Measurements from ENCODE around the gene POM121L2.
A peak's percentile ranks its signal among the peaks of the same experiment; 100 is the strongest.

Gene POM121L2

DNA sequence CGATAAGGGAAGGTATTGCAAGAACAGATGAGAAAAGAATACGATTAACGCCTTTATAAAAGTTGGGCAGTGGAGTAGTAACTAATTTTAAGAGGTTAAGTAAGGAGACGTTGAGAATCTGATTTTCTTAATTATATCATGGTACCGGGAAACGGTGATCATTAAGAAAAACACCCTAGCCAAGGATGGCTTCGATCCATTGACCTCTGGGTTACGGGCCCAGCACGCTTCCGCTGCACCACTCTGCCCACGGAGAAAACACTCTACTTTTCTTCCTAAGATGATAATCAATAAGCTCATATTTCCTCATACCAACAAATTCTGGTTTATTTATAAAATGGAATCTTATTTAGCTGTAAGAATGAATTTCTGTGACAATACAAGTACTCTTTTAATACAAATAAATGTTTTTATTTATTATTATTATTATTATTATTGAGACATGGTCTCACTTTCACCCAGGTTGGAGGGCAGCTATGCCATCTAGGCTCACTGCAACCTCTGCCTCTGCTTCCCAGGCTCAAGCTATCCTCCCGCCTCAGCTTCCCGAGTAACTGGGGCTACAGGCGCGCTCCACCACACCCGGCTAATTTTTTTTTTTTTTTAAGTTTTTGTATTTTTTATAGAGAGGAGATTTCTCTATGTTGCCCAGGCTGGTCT lies 8.3 kb downstream of the POM121L2 start:
- peak in 1 of 2 experiments; percentile 4 for DNase-seq
- TF ChIP-seq GATA1 (IDR thresholded peaks at IDR 0.05; ENCODE audit: low read depth, low read length) = no peak
- TF ChIP-seq POLR2A (IDR thresholded peaks at IDR 0.05; ENCODE audit: low read length) = no peak

DNA sequence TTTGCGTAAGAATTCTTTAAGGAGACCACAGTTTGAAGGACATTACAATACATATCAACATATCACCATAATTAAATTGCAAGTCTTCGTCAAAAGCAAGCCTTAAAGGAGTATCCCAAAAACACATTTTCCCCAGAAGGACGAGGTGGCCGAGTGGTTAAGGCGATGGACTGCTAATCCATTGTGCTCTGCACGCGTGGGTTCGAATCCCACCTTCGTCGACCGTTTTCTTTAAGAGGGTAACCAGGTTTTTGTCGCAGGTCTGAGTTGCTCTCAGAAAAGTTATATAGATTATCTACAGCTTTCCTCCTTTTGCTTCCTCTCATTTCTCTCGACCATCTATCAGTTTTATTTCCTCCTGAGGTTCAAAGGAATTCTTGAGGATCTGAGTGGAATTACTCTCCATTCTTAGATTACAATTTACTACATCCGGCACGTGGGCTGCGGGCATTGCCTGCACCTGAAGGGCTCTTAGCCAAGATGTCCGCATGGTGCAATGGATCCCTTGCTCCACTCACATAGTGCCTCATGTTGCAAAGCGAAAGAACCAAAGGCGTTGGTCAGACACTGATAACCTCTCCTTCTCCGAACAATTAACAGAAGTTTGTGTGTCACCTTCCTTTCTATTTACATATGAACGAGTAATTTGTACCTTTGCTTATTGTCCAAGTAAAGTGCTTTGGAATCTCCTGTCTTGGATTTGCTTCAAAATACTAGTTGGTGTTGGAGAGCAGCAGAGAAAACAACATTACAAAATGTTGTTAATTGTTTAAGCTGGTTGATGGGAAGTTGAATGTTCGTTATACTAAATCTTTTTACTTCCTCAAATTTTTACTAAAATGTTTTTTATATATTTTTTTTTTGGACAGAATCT lies 14.0 kb downstream of the POM121L2 start:
- no peak for TF ChIP-seq POLR2A (IDR thresholded peaks at IDR 0.05; ENCODE audit: low read length)
- no peak for TF ChIP-seq GATA1 (IDR thresholded peaks at IDR 0.05; ENCODE audit: low read depth, low read length)
- DNase-seq = peak; percentile 49

DNA sequence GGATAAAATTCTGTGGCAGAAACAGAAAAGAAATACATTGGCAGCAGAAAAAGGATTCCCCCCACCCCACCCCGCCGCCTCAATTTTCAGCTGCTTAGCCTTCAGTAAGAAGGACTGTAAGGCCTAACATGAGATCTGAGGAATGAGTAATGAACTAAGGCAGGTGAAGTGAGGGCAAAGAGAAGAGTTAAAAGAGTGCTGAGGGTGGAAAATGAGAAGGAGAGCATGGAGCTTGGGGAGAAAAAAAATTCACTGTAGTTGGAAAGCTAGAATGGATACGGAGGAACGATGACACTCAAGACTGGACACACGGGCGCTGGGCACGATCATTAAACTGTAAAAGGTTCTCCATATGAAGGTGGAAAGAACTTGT lies 14.6 kb downstream of the POM121L2 start:
- no peak for DNase-seq
- TF ChIP-seq POLR2A (IDR thresholded peaks at IDR 0.05; ENCODE audit: low read length) (no peak), GATA1 (IDR thresholded peaks at IDR 0.05; ENCODE audit: low read depth, low read length) (no peak)

DNA sequence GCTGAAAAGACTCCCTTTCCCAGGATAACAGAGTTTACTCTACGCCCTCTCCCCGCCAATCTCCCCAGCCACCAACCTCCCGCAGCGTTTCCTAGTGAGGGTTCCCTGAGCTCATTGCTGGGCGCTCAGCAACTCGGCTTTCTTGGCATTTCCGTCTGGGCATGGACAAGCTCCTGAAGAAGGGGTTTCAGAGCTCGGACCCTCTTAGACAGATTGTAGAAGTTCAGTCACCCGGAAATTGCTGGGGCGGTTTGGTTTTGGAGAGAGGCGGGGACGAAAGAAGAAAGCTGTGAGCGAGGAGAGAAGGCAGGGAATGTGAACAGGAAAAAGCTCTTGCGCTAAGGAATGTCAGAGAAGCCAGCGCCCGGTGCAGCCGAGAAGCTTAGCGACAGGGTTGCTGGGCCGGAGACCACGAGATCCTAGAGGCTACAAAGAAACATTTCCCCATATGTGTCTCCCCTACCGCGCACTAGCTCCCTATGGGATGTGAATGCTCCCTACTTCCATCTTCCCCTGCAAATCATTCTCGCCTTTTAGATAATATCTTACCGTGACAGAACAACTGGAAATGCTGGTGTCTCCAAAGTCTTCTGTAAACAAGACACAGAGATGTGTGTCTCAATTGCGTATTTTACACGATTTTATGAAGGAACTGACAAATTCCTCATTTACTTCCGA lies 15.8 kb downstream of the POM121L2 start:
- TF ChIP-seq GATA1 (IDR thresholded peaks at IDR 0.05; ENCODE audit: low read depth, low read length) (no peak), POLR2A (IDR thresholded peaks at IDR 0.05; ENCODE audit: low read length) (no peak)

DNA sequence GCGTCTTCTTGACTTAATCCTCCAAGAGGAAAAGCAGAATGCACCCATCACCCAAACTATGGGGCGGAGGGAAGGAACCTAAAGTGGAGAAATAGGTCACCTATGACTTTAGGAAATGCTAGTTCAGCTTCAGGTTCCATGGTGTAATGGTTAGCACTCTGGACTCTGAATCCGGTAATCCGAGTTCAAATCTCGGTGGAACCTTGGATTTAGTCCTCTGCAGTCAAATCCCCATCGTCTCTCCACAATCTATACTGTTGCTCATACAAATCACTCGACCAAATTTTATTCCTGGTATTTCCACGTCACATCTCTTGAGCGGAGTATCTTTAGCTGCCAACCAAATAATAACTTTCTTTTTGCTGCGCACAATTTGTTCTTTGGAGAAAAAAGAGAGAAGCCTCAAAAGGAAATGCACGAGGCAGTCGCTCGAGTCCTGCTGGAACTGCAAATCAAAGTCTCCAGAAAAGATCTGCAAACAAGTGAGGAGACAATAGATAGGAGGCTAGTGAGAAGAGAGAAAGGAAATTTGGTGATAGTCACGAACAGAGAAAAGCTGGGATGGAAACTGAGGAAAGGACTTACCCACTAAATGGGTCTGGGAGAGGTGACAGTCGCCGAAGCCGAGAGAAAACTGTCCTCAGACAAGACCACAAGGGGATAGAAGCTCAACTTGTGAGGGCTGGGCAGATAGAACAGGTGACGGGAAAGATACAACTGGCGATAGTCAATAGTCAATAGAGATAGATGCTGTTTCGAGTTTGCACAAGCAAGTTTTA lies 16.6 kb downstream of the POM121L2 start:
- TF ChIP-seq POLR2A (IDR thresholded peaks at IDR 0.05; ENCODE audit: low read length) = no peak
- TF ChIP-seq GATA1 (IDR thresholded peaks at IDR 0.05; ENCODE audit: low read depth, low read length) = no peak
- peak; percentile 15 to 24 for DNase-seq

More for the DNA sequence above, 15.8 kb downstream of the POM121L2 start:
- peak in 1 of 2 experiments; percentile 4 for DNase-seq

DNA sequence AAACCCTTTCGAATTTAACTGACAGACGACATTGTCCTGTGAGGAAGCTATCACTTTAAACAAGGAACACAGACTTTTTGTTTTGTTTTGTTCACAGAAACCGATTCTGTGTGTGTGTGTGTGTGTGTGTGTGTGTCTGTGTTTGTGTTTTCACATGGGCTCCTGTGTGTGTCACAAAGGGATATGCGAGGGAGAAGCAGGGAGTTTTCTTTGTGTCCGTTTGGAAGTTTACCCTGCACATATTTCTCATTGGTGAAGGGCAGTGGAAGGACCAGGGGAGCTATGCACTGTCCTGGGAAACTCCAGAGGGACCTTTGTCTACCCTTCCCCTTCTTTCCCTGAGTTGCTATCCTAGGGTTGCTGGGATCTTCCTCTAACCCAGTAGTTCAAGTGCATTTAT lies 17.7 kb downstream of the POM121L2 start:
- no peak for DNase-seq
- no peak for TF ChIP-seq GATA1 (IDR thresholded peaks at IDR 0.05; ENCODE audit: low read depth, low read length)
- TF ChIP-seq POLR2A (IDR thresholded peaks at IDR 0.05; ENCODE audit: low read length) = no peak

DNA sequence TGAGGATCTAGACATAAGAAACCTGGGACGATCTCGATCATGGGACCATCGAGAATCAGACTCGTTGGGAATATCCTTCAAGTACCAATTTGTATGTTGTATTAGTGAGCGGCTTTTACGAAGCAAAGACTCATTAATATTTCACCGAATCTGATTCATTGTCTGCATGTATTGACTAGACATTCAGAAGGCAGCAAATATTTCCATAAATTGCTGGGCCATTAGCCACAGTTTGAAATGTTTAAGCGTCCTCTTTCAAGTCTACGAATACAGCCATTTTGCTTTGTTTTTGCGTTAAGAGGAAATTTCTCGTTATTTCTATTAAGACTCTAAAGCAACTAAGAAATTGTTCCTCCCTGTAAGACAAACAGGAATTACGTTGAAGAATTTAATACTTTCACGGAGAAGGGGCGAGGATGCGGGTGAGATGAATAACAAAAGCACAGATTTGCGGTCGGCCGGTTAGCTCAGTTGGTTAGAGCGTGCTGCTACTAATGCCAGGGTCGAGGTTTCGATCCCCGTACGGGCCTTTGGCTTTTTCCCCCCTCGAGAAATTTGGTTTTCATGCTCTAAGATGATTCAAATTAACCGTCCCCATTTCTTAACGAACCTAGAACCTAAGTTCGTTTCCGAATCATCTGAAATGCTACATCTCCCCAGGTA lies 18.5 kb downstream of the POM121L2 start:
- peak; percentile 9 to 16 for DNase-seq
- no peak for TF ChIP-seq GATA1 (IDR thresholded peaks at IDR 0.05; ENCODE audit: low read depth, low read length)

DNA sequence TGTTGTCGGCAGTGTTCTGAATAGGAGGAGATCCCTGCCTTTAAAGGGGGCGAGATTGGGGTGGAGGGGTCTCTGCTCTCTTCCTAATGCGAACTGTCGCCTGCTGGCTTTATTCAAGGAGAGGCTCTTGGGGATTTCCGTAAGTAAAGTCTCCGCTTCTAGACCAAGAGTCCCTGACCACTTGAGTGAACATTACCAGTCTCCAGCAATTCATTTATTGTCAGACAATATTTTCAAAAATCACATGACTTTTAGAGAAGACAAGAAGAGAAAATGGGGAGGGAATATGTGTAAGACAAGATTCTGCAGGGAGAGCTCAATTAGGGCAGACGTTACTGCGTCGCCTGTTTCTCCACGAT lies 21.2 kb downstream of the POM121L2 start:
- TF ChIP-seq GATA1 (IDR thresholded peaks at IDR 0.05; ENCODE audit: low read depth, low read length) = no peak
- no peak for TF ChIP-seq POLR2A (IDR thresholded peaks at IDR 0.05; ENCODE audit: low read length)

DNA sequence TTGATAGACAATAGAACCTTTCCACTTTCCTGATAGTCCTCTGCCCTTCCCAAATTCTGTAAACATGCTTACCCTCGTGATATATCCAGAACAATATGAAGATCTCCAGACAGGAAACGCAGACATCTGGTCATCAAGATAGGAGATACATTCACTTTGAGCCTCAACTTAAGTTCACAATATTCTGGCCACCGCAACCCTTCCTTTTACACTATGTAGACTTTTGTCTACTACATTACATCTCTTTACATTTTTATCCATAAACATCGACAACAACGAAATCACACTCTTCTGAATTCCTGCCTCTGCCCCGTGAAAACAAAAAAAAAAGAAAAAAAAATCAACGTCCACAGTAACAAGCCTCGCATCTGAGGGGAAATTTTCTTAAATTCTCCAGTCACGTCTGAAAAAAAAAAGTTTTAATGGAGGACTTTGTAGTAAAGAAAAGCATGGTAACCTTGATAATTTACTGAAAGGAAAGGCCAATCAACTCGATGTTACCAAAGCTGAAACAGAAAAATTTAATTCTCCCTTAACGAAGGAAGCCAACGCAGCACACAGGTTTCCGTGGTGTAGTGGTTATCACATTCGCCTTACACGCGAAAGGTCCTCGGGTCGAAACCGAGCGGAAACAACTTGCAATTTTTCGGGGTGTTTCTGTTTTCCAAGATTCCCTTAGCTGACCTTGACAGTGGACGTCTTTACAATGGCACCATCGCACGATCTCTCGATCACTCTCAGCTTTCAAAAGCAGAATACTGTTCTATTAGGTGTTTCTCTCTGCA lies 21.8 kb downstream of the POM121L2 start:
- no peak for TF ChIP-seq POLR2A (IDR thresholded peaks at IDR 0.05; ENCODE audit: low read length)
- no peak for TF ChIP-seq GATA1 (IDR thresholded peaks at IDR 0.05; ENCODE audit: low read depth, low read length)
- peak; percentile 26 to 36 for DNase-seq

More for the DNA sequence above, 21.2 kb downstream of the POM121L2 start:
- DNase-seq = no peak

DNA sequence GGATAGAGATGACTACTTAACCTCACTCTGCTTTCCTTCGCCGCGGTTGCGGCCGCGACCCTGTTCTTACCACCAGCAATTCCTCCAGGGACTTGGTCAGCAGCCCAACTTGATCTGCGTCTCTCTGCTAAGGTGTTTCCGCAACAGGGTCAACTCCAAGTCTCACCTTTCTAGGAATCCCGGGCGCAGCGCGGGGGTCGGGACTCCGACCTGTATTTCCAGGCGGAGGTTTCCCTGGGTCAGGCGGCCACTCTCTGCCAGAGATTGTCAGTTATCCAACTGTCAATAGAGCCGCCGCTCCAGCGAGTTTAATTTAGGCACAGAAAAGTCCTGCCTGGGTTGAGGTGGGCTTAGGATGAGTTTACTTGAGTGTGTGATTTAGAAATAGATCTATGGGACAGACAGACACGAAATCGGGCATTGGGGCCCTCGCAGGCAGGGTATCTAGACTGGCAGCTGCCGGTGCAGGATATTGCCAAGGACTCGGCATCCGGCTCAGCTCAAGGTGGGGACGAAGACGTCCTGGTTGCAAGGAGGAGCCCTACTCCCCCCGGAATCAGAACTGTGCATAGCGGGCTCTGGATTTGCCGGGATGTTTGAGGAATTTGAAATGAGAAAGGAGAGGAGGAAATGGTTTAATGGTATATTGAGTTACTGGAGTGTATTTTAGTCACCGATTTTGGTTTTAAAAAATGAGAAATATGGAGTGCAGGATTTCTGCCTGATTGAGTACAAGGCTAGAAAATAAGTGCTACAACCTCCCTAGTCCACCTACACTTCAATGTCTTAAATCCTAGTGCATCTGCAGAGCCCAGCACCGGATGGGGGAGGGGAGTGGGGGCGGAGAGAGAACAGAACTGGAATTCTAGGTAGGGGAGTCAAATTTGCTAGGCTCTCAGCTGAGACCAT lies 23.7 kb downstream of the POM121L2 start:
- TF ChIP-seq GATA1 (IDR thresholded peaks at IDR 0.05; ENCODE audit: low read depth, low read length) (no peak), POLR2A (IDR thresholded peaks at IDR 0.05; ENCODE audit: low read length) (no peak)
- no peak for DNase-seq

DNA sequence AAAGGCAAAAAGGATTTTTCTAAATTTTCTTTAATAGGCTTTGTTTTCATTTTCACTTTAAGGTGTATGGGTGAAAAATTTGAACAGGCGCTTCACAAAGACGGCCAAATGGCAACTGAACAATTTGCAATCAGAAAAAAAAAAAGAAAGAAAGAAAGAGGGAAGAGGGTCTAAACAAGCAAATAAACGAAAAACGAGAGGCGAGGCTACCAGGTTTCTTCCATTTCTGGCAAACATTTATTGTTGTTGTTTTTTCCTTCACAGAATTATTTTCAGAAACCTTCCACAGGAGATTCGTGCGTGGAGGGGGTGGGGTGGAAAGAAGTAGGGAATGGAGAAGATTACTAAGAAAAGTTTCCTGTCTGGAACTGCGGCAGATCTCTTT lies 24.3 kb downstream of the POM121L2 start:
- no peak for DNase-seq
- TF ChIP-seq POLR2A (IDR thresholded peaks at IDR 0.05; ENCODE audit: low read length) (no peak), GATA1 (IDR thresholded peaks at IDR 0.05; ENCODE audit: low read depth, low read length) (no peak)

DNA sequence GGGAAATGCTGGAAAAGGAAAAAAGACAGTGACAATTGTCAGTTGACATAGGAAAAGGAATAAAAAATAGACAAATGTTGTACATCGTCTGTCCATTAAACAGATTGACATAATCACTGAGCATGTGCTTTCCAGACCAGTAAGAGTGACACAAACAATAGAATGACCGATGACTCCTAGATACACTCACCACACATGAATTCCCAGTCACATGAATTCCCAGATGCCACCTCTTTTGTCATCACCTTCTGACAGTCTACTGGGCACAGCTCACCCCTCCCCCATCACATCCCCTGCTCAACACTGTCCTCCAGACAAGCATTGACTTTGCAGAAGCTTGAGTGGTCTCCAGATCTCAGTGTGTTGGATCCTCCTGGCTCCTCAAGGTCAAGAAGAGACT lies 25.9 kb downstream of the POM121L2 start:
- TF ChIP-seq POLR2A (IDR thresholded peaks at IDR 0.05; ENCODE audit: low read length) = no peak
- TF ChIP-seq GATA1 (IDR thresholded peaks at IDR 0.05; ENCODE audit: low read depth, low read length) = no peak

More for the DNA sequence above, 25.9 kb downstream of the POM121L2 start:
- DNase-seq = no peak
